Measurements from ENCODE around the gene MED31.

The MED31 gene

GRCh38 chr17:6684881-6685767, 33.7 kb upstream of the MED31 start:
- TF ChIP-seq MYC (IDR thresholded peaks at IDR 0.05; ENCODE audit: low read depth, low read length) (no peak), MAX (IDR thresholded peaks at IDR 0.05; ENCODE audit: low read depth, low read length) (no peak), POLR2A (IDR thresholded peaks at IDR 0.05; ENCODE audit: extremely low read depth, insufficient read length) (no peak), CTCF (IDR thresholded peaks at IDR 0.05; ENCODE audit: low read depth, low read length) (no peak)
- H3K4me3 ChIP-seq (ENCODE audit: low read depth, low read length): no peak overlapping the region
- no peak for DNase-seq (ENCODE audit: low read depth)

GRCh38 chr17:6684460-6684783, 33.0 kb upstream of the MED31 start:
- DNase-seq (ENCODE audit: low read depth): no peak
- H3K4me3 ChIP-seq (ENCODE audit: low read depth, low read length): no peak overlapping the region
- TF ChIP-seq POLR2A (IDR thresholded peaks at IDR 0.05; ENCODE audit: extremely low read depth, insufficient read length) (no peak), CTCF (IDR thresholded peaks at IDR 0.05; ENCODE audit: low read depth, low read length) (no peak), MYC (IDR thresholded peaks at IDR 0.05; ENCODE audit: low read depth, low read length) (no peak), MAX (IDR thresholded peaks at IDR 0.05; ENCODE audit: low read depth, low read length) (no peak)

GRCh38 chr17:6683730-6684459, 32.5 kb upstream of the MED31 start:
- H3K4me3 ChIP-seq (ENCODE audit: low read depth, low read length): no peak overlapping the region
- no peak for DNase-seq (ENCODE audit: low read depth)
- no peak for TF ChIP-seq MAX (IDR thresholded peaks at IDR 0.05; ENCODE audit: low read depth, low read length)
- no peak for TF ChIP-seq MYC (IDR thresholded peaks at IDR 0.05; ENCODE audit: low read depth, low read length)
- TF ChIP-seq CTCF (IDR thresholded peaks at IDR 0.05; ENCODE audit: low read depth, low read length): no peak
- no peak for TF ChIP-seq POLR2A (IDR thresholded peaks at IDR 0.05; ENCODE audit: extremely low read depth, insufficient read length)

GRCh38 chr17:6683081-6683684, 31.8 kb upstream of the MED31 start:
- TF ChIP-seq MYC (IDR thresholded peaks at IDR 0.05; ENCODE audit: low read depth, low read length) (no peak), MAX (IDR thresholded peaks at IDR 0.05; ENCODE audit: low read depth, low read length) (no peak), CTCF (IDR thresholded peaks at IDR 0.05; ENCODE audit: low read depth, low read length) (no peak), POLR2A (IDR thresholded peaks at IDR 0.05; ENCODE audit: extremely low read depth, insufficient read length) (no peak)

GRCh38 chr17:6682339-6682738, 30.9 kb upstream of the MED31 start:
- no peak overlapping the region for H3K4me3 ChIP-seq (ENCODE audit: low read depth, low read length)
- TF ChIP-seq MAX (IDR thresholded peaks at IDR 0.05; ENCODE audit: low read depth, low read length): no peak
- TF ChIP-seq CTCF (IDR thresholded peaks at IDR 0.05; ENCODE audit: low read depth, low read length): no peak
- TF ChIP-seq MYC (IDR thresholded peaks at IDR 0.05; ENCODE audit: low read depth, low read length): no peak
- no peak for TF ChIP-seq POLR2A (IDR thresholded peaks at IDR 0.05; ENCODE audit: extremely low read depth, insufficient read length)
- no peak for DNase-seq (ENCODE audit: low read depth)

More at GRCh38 chr17:6683081-6683684, 31.8 kb upstream of the MED31 start:
- H3K4me3 ChIP-seq (ENCODE audit: low read depth, low read length): no peak overlapping the region
- DNase-seq (ENCODE audit: low read depth): no peak
